ENCODE results near the gene PRSS33.

DNA sequence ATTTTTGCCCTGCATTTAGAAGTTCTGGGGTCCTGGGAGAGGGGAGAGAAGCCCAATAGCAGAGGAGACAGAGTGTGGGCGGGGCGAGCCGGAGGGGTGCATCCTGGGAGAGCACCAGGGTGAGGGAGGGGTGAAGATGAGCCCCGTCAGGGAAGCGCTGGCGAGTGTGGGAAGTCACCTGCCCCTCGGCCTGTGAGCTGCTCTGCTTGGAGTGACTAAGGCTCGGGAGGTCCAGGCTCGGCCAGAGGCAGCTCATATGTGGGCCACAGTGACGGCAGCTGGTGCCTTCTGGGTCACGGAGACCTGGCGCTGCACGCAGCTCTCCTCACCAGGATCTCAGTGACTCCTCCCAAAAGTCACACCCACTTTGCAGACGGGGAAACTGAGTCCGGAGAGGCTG lies 43.8 kb upstream of the PRSS33 start:
- TF ChIP-seq GATA3 (IDR thresholded peaks at IDR 0.05; ENCODE audit: low read depth, low read length) (no peak), GATA2 (IDR thresholded peaks at IDR 0.05; ENCODE audit: low read depth, low read length) (no peak)

All from SH-SY5Y (cell line).